ENCODE measurements around the gene ABI2. TPM values are rescaled to one million over a fixed set of nuclear protein-coding genes. Genes with fewer than 3 reads are reported as not detected.

Gene ABI2
- total RNA-seq, 1 experiment from 2014 or later: 75.6 TPM

DNA sequence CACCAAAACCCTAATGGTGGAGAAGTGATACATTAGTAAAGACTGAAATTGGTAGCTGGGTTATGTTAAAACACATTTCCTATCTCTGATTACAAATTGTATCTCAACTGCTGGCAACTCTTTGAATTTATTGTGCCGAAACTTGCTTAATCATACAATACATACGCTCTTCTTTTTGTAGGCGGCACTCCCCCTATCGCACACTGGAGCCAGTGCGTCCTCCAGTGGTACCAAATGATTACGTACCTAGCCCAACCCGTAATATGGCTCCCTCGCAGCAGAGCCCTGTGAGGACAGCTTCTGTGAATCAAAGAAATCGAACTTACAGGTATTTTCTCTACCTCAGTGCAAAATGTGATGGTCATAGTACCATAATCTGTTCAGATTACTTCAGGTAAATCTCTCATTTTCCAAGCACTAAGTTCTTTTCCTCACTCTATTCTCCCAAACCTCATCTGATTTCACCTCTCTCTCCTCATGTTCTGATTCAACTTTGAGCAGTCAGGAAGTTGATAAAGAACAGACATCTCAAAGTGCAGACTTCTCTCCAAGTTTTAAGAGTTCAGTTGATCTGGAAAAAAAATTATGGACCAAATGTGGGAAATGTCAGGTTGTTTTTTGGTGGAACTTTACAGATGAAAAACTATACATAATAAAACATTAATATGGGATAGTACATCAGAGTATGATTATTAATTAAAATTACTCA, 66.5 kb downstream of the ABI2 start:
- POLR2A ChIA-PET: no interaction called here
- H3K9me3 ChIP-seq (ENCODE audit: control insufficient read depth in 1 of 2, insufficient read depth in 1 of 2, low read depth in 1 of 2, low read length in 2 of 2): no peaks in the 10 kb centered on the region; a peak in 1 of 4 replicates
- CTCF ChIA-PET: interaction anchor here (1.0 kb wide), 1 partner anchor 11 kb away, joined by 3 read pairs; no protein-coding TSS in a partner anchor
- no peaks in the 10 kb centered on the region for H3K27me3 ChIP-seq (ENCODE audit: insufficient read depth, low read length)
- no peak overlapping the region for H2AFZ ChIP-seq (ENCODE audit: low read depth, low read length, poor library complexity, severe bottlenecking)
- RAD21 ChIA-PET (ENCODE audit: low non-redundant PET in 1 of 2, low total read pairs in 2 of 2, uncharacterized antibody in 2 of 2, unreplicated experiment in 2 of 2): no interaction called here
- DNase-seq (ENCODE audit: low read depth, low spot score) (no peak), ATAC-seq (peak; percentile 68)
- intact Hi-C loops (cut with micrococcal nuclease): no loop called here
- no peak overlapping the region for H3K9ac ChIP-seq (ENCODE audit: low read length)
- no peak overlapping the region for H3K27ac ChIP-seq (ENCODE audit: low read depth, low read length)
- H3K4me3 ChIP-seq (replicated peaks in 1 of 2; ENCODE audit: low read depth in 1 of 2, low read length in 2 of 2): no peak overlapping the region
- no peaks in the 10 kb centered on the region for H3K9me2 ChIP-seq (ENCODE audit: insufficient read depth)
- peaks cover 0 to 6% of the 10 kb centered on the region in 2 experiments; a peak in 1 of 4 replicates for H3K4me1 ChIP-seq (ENCODE audit: control insufficient read depth in 1 of 2, insufficient read depth in 2 of 2, low read length in 2 of 2)
- BruUV-seq (replicated peaks): no TSS peak
- no peaks in the 10 kb centered on the region for H3K79me2 ChIP-seq (ENCODE audit: insufficient read depth, low read length)
- TF ChIP-seq, protein P1, sequence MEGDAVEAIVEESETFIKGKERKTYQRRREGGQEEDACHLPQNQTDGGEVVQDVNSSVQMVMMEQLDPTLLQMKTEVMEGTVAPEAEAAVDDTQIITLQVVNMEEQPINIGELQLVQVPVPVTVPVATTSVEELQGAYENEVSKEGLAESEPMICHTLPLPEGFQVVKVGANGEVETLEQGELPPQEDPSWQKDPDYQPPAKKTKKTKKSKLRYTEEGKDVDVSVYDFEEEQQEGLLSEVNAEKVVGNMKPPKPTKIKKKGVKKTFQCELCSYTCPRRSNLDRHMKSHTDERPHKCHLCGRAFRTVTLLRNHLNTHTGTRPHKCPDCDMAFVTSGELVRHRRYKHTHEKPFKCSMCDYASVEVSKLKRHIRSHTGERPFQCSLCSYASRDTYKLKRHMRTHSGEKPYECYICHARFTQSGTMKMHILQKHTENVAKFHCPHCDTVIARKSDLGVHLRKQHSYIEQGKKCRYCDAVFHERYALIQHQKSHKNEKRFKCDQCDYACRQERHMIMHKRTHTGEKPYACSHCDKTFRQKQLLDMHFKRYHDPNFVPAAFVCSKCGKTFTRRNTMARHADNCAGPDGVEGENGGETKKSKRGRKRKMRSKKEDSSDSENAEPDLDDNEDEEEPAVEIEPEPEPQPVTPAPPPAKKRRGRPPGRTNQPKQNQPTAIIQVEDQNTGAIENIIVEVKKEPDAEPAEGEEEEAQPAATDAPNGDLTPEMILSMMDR (IDR thresholded peaks at IDR 0.05 in 2 of 3, conservative IDR thresholded peaks at IDR 0.05 in 1 of 3; ENCODE audit: borderline replicate concordance in 1 of 3, insufficient read depth in 1 of 3, low read depth in 2 of 3, low read length in 2 of 3): peak; percentile 9 to 48 (median 10); a peak in 2 of 6 replicates
- TF ChIP-seq YY1 (IDR thresholded peaks at IDR 0.05; ENCODE audit: extremely low read depth, insufficient replicate concordance, low read depth, low read length) (no peak), CBX3 (IDR thresholded peaks at IDR 0.05; ENCODE audit: low read depth) (no peak), RAD21 (IDR thresholded peaks at IDR 0.05; ENCODE audit: low read depth) (peak; percentile 45), POLR2AphosphoS5 (IDR thresholded peaks at IDR 0.05; ENCODE audit: low read depth, low read length) (no peak), TCF7L2 (IDR thresholded peaks at IDR 0.05; ENCODE audit: borderline replicate concordance, extremely low read depth, insufficient read depth, insufficient read length) (no peak), ELF1 (IDR thresholded peaks at IDR 0.05; ENCODE audit: borderline replicate concordance, low read depth) (no peak), SRF (IDR thresholded peaks at IDR 0.05; ENCODE audit: low read depth) (no peak), POLR2A (IDR thresholded peaks at IDR 0.05; ENCODE audit: borderline replicate concordance, extremely low read depth, insufficient read depth, insufficient read length) (no peak), SP1 (IDR thresholded peaks at IDR 0.05; ENCODE audit: low read depth) (no peak), JUND (IDR thresholded peaks at IDR 0.05) (no peak), CEBPB (IDR thresholded peaks at IDR 0.05; ENCODE audit: low read depth) (no peak)
- TF ChIP-seq, protein P2, sequence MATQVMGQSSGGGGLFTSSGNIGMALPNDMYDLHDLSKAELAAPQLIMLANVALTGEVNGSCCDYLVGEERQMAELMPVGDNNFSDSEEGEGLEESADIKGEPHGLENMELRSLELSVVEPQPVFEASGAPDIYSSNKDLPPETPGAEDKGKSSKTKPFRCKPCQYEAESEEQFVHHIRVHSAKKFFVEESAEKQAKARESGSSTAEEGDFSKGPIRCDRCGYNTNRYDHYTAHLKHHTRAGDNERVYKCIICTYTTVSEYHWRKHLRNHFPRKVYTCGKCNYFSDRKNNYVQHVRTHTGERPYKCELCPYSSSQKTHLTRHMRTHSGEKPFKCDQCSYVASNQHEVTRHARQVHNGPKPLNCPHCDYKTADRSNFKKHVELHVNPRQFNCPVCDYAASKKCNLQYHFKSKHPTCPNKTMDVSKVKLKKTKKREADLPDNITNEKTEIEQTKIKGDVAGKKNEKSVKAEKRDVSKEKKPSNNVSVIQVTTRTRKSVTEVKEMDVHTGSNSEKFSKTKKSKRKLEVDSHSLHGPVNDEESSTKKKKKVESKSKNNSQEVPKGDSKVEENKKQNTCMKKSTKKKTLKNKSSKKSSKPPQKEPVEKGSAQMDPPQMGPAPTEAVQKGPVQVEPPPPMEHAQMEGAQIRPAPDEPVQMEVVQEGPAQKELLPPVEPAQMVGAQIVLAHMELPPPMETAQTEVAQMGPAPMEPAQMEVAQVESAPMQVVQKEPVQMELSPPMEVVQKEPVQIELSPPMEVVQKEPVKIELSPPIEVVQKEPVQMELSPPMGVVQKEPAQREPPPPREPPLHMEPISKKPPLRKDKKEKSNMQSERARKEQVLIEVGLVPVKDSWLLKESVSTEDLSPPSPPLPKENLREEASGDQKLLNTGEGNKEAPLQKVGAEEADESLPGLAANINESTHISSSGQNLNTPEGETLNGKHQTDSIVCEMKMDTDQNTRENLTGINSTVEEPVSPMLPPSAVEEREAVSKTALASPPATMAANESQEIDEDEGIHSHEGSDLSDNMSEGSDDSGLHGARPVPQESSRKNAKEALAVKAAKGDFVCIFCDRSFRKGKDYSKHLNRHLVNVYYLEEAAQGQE (IDR thresholded peaks at IDR 0.05; ENCODE audit: low read depth): no peak
- H3K4me2 ChIP-seq (ENCODE audit: low read length): no peak overlapping the region
- H3K36me3 ChIP-seq (ENCODE audit: control insufficient read depth in 1 of 2, insufficient read depth in 2 of 2, low read length in 2 of 2): peaks cover 0 to 15% of the 10 kb centered on the region in 2 experiments; a peak in 2 of 4 replicates
- no peaks in the 10 kb centered on the region for H4K20me1 ChIP-seq (ENCODE audit: insufficient read depth)

Measured in HCT116 (cell line).